Astrocyte (in vitro differentiated cells and primary cell): ENCODE data around the gene SCN1B.

Experiments used
- EZH2 ChIP-seq: IDR thresholded peaks from 2 replicates; pipeline ENCODE4 v1.6.1; 2012; ENCODE audit warnings: mild to moderate bottlenecking, low read length, inconsistent platforms; ENCODE audit not compliant: insufficient read depth
- TF ChIP-seq, protein P1 (sequence below): IDR thresholded peaks from 2 replicates; pipeline ENCODE4 v1.5.1; 2011; ENCODE audit warnings: low read depth, mild to moderate bottlenecking, inconsistent platforms, low read length, moderate library complexity; ENCODE audit not compliant: insufficient read depth

DNA sequence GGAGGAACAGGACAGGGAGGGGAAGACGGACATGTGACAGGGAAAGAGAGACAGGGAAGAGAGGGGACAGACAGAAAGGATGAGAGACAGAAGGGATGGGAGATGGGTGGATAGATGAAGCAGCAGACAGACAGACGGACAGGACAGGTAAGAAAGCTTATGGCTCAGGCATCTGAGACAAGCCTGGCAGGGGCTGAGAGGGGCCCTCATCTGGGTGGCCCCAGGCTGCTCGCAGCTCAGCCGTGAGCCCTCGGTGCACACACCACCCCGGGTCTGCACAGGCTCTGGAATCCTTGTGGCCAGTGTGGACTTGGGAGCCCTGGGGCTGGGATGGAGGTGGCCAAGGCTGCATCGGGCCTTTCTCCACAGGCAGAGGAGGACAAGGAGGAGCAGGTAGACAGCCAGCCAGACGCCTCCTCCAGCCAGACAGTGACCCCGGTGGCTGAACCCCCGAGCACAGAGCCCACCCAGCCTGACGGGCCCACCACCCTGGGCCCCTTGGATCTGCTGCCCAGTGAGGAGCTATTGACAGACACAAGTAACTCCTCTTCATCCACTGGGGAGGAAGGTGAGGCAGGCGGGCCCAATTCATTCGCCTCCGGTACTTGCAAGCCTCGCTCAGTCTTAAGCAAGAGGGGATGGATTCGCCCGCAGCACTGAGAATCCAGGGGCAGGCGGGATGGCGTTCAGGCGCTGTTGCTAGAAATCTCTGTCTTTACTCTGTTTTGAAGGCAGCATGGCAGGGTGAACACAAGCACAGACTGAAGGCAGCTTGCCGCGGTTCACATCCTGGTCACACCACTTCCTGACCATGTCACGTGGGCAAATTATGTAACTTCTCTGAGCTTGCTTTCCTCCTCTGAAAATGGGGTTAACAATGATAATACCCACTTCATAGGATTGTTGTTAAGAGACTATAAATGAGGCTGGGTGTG, 16.2 kb upstream of the SCN1B start:
- TF ChIP-seq, protein P1, sequence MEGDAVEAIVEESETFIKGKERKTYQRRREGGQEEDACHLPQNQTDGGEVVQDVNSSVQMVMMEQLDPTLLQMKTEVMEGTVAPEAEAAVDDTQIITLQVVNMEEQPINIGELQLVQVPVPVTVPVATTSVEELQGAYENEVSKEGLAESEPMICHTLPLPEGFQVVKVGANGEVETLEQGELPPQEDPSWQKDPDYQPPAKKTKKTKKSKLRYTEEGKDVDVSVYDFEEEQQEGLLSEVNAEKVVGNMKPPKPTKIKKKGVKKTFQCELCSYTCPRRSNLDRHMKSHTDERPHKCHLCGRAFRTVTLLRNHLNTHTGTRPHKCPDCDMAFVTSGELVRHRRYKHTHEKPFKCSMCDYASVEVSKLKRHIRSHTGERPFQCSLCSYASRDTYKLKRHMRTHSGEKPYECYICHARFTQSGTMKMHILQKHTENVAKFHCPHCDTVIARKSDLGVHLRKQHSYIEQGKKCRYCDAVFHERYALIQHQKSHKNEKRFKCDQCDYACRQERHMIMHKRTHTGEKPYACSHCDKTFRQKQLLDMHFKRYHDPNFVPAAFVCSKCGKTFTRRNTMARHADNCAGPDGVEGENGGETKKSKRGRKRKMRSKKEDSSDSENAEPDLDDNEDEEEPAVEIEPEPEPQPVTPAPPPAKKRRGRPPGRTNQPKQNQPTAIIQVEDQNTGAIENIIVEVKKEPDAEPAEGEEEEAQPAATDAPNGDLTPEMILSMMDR, result no peak
- no peak for TF ChIP-seq EZH2
